HG03575 (cell line): ENCODE results near the gene CEBPZOS.

ENCODE experiments used
- ATAC-seq: cut with Tn5 transposase; IDR thresholded peaks from one replicate; pipeline ENCODE4 v1.9.1; 2021; ENCODE audit not compliant: unreplicated experiment, insufficient number of reproducible peaks, low FRiP score; ENCODE audit errors: extremely low read depth

The CEBPZOS gene

GRCh38 chr2:37196320-37197195 lies at the start of gene CEBPZOS:
TSS of gene CEBPZOS (plus strand) at chr2:37196496. CDS start at chr2:37199705, 3,209 bp downstream.
- peak; percentile 65 for ATAC-seq

DNA sequence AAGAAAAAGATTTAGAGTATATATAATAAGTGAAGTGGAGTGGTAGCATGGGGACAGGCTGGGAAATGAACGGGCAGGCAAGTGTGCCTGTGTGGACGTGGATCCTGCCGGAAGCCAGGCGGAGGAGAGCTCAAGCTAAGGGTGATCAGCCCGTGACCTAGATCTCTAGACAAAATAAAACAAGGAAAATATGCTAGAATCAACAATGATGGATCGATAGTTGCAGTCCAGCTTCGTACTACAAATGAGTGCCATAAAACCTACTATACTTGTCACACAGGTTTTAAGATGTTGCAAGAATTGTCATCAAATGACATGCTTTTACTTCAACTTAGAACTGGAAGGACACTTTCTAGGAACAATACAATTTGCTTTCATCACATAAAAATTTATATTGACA lies 48.0 kb upstream of the CEBPZOS start:
- ATAC-seq: no peak

- no peak for ATAC-seq
Observed at GRCh38 chr2:37149626-37150322, 46.5 kb upstream of the CEBPZOS start.

- no peak for ATAC-seq
Observed at GRCh38 chr2:37153224-37153623, 43.1 kb upstream of the CEBPZOS start.

DNA sequence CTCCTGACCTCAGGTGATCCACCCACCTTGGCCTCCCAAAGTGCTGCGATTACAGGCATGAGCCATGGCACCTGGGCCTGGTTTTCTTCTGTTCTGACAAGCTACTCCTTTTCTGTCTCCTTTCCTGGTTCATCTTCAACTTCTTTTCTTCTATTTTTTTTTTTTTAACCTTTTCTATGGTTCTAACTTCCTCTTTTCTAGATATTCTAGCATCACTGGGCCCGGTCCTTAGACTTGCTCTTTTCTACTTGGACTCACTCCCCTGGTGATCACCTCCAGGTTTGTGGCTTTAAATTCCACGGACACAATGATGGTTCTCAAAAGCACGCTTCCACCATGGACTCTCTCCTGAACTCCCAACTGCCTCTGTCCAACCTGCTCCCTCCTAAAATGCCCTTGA lies 41.5 kb upstream of the CEBPZOS start:
- ATAC-seq: no peak

- ATAC-seq: no peak
Observed at GRCh38 chr2:37156071-37156856, 40.0 kb upstream of the CEBPZOS start.

GRCh38 chr2:37156857-37157714 lies 39.2 kb upstream of the CEBPZOS start, which contains the start of gene EIF2AK2:
TSS of gene EIF2AK2 (minus strand) at chr2:37156980. CDS start at chr2:37147806, 9,174 bp downstream.
- ATAC-seq: no peak

- no peak for ATAC-seq
Observed at GRCh38 chr2:37164757-37165156, 31.5 kb upstream of the CEBPZOS start.

DNA sequence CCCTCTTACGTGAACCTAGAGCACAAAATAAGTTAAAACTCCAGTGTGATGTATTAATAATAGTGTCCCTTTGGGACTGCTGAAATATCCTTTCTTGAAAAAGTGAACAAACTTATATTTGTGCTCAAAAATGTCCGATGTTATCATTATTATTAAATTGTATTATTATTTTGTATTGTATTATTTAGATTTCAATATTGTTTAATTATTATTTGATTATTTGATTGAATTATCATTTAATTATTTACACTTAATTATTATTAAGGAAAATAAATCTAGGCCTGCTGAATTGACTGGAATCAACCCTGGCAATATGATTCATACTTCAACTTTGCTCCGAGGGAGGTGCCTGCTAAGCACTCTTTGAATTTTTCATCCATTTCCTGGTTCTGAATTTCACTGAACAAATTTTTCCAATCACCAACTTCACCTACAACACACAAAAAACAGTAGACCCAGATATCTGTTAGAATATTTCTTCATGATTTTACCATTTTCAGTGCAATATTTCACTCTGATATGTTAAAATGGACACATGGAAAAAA lies 28.6 kb upstream of the CEBPZOS start:
- ATAC-seq: no peak

DNA sequence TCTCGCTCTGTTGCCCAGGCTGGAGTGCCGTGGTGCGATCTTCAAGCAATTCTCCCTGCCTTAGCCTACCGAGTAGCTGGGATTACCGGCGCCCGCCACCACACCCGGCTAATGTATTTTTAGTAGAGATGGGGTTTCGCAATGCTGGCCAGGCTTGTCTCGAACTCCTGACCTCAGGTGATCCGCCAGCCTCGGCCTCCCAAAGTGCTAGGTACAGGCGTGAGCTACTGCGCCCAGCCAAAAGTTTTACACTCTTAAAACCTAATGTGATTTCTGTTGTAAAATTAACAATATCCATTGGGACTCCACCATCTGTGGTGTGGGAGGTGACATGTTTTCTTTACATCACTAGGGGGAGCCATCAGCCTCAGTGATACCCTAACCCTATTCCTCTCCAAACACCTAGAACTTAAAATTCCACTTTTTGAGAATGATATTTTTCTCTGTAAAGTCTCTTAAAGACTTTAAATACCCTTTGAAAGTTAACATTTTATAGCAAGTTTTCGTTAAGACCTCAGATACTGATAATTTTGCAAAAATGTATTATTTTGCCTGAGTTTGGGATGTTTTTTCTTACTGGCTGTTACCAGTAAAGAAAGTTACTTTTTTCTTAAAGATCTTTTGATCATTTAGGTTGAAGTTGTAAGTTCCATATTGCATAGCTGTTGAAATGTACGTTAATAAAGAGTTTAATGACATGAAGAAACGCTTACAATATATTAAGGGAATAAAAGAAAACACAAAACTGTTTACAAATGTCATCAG lies 27.9 kb upstream of the CEBPZOS start:
- ATAC-seq: no peak

DNA sequence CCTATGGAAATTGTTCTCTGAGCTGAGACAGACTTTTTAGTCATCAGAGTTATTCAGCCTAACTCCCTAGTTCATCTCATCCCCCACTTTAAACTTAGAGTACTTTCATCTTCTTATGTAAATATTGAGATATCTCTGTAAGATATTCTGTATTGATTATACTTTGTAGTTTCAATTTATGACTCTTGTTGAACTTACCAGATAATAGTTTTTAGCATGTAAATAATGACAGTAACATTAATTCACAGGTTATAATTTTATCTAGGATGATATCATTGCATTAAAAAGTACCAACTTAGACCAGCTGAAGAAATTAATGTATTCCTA lies 24.7 kb upstream of the CEBPZOS start:
- no peak for ATAC-seq

- no peak for ATAC-seq
Observed at GRCh38 chr2:37173741-37174140, 22.6 kb upstream of the CEBPZOS start.

DNA sequence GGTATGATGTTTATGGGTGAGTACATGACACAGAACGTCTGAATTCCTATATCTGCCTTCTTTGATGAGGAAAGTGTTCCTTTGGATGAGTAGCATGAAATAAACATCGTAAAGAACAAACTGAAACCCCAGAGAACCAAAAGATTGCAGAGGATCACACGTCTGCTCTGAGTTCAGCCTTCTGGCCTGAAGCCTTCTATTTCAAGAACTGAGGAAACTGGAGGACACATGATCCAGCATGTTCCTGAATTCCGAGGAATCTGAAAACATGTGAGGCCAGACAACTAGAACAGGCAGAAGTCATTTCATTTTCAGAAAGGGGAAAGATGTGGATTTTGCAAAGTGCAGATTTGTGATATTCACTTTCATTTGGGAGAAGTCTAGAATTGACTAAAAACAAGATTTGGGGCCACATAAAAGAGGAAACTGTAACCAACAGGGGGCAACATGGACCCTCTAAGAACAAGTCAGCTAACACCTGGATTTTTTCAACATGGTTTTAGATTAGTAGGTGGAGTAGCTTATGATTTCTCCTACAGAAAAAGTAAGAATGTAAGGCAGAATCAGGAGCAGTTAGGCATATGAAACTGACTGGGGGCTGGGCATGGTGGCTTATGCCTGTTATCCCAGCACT lies 16.2 kb upstream of the CEBPZOS start:
- ATAC-seq: no peak

- no peak for ATAC-seq
Observed at GRCh38 chr2:37180640-37181039, 15.7 kb upstream of the CEBPZOS start.

GRCh38 chr2:37181726-37182684 lies 14.3 kb upstream of the CEBPZOS start:
- no peak for ATAC-seq

- no peak for ATAC-seq
Observed at GRCh38 chr2:37188570-37188969, 7.7 kb upstream of the CEBPZOS start, which contains the start of gene SULT6B1. TSS of gene SULT6B1 (minus strand) at chr2:37188670. CDS start at chr2:37188640, 30 bp downstream.
